ENCODE results near the gene M6PR. TPM values are rescaled to one million over a fixed set of nuclear protein-coding genes. Genes with fewer than 3 reads are reported as not detected.

Gene M6PR
- total and polyA plus RNA-seq, 2 of the 8 experiments (the other 6 are each of a cell fraction or from before 2014, with no cell fraction given), result 106 to 122 TPM

DNA sequence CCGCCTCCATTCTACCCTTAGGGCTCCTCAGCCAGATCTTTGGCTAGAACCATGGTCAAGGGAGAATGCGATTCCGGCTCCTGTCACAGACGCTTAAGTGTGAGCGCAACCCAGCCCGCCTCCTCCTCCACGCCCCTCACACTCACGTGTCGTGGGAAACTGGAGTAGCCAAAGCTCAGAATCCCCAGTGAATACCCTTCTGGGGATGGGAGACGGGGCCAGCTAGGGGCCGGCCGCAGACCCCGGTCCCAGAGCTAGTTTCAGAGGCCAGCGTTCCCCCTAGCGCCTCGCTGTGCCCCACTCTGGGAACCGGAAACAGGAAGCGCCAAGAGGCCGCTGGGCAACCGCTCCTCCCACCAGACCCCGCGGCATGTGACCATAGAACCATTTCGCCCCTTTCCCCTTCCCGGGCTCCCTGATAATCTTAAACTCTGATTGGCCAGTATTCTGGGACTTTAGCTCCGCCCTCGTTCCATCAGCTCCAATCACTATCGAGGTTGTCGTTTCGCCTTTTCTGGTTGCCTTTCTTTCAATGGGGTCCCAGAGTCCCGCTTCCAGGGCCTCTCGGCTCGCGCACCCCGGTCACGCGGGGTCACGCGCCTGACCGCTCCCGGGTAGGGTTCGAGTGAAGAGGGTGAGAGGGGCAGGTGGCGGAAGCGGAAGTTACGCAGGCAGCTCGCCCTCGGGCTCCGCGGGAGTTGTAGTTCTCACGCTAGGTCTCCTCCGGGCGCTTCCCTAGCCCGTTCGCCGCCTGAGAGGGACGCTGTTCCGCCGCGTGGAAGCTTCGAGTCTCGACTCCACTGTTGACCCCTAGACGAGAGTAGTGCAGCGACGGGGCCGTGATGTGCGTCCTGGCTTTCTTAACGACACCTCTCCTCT is at the start of gene M6PR (continued):
- TF ChIP-seq, protein P1, sequence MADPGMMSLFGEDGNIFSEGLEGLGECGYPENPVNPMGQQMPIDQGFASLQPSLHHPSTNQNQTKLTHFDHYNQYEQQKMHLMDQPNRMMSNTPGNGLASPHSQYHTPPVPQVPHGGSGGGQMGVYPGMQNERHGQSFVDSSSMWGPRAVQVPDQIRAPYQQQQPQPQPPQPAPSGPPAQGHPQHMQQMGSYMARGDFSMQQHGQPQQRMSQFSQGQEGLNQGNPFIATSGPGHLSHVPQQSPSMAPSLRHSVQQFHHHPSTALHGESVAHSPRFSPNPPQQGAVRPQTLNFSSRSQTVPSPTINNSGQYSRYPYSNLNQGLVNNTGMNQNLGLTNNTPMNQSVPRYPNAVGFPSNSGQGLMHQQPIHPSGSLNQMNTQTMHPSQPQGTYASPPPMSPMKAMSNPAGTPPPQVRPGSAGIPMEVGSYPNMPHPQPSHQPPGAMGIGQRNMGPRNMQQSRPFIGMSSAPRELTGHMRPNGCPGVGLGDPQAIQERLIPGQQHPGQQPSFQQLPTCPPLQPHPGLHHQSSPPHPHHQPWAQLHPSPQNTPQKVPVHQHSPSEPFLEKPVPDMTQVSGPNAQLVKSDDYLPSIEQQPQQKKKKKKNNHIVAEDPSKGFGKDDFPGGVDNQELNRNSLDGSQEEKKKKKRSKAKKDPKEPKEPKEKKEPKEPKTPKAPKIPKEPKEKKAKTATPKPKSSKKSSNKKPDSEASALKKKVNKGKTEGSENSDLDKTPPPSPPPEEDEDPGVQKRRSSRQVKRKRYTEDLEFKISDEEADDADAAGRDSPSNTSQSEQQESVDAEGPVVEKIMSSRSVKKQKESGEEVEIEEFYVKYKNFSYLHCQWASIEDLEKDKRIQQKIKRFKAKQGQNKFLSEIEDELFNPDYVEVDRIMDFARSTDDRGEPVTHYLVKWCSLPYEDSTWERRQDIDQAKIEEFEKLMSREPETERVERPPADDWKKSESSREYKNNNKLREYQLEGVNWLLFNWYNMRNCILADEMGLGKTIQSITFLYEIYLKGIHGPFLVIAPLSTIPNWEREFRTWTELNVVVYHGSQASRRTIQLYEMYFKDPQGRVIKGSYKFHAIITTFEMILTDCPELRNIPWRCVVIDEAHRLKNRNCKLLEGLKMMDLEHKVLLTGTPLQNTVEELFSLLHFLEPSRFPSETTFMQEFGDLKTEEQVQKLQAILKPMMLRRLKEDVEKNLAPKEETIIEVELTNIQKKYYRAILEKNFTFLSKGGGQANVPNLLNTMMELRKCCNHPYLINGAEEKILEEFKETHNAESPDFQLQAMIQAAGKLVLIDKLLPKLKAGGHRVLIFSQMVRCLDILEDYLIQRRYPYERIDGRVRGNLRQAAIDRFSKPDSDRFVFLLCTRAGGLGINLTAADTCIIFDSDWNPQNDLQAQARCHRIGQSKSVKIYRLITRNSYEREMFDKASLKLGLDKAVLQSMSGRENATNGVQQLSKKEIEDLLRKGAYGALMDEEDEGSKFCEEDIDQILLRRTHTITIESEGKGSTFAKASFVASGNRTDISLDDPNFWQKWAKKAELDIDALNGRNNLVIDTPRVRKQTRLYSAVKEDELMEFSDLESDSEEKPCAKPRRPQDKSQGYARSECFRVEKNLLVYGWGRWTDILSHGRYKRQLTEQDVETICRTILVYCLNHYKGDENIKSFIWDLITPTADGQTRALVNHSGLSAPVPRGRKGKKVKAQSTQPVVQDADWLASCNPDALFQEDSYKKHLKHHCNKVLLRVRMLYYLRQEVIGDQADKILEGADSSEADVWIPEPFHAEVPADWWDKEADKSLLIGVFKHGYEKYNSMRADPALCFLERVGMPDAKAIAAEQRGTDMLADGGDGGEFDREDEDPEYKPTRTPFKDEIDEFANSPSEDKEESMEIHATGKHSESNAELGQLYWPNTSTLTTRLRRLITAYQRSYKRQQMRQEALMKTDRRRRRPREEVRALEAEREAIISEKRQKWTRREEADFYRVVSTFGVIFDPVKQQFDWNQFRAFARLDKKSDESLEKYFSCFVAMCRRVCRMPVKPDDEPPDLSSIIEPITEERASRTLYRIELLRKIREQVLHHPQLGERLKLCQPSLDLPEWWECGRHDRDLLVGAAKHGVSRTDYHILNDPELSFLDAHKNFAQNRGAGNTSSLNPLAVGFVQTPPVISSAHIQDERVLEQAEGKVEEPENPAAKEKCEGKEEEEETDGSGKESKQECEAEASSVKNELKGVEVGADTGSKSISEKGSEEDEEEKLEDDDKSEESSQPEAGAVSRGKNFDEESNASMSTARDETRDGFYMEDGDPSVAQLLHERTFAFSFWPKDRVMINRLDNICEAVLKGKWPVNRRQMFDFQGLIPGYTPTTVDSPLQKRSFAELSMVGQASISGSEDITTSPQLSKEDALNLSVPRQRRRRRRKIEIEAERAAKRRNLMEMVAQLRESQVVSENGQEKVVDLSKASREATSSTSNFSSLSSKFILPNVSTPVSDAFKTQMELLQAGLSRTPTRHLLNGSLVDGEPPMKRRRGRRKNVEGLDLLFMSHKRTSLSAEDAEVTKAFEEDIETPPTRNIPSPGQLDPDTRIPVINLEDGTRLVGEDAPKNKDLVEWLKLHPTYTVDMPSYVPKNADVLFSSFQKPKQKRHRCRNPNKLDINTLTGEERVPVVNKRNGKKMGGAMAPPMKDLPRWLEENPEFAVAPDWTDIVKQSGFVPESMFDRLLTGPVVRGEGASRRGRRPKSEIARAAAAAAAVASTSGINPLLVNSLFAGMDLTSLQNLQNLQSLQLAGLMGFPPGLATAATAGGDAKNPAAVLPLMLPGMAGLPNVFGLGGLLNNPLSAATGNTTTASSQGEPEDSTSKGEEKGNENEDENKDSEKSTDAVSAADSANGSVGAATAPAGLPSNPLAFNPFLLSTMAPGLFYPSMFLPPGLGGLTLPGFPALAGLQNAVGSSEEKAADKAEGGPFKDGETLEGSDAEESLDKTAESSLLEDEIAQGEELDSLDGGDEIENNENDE (IDR thresholded peaks at IDR 0.05; ENCODE audit: insufficient replicate concordance, low read length), result no peak
- TF ChIP-seq, protein P2, sequence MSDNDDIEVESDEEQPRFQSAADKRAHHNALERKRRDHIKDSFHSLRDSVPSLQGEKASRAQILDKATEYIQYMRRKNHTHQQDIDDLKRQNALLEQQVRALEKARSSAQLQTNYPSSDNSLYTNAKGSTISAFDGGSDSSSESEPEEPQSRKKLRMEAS (IDR thresholded peaks at IDR 0.05), result peak; percentile 87
- TF ChIP-seq PHF8 (conservative IDR thresholded peaks at IDR 0.05; ENCODE audit: low read depth, low read length) (peak; percentile 66), BACH1 (IDR thresholded peaks at IDR 0.05; ENCODE audit: low read length) (peak; percentile 52), CREB1 (IDR thresholded peaks at IDR 0.05) (peak; percentile 93), EP300 (IDR thresholded peaks at IDR 0.05; ENCODE audit: borderline replicate concordance in 1 of 2, low read depth in 2 of 2, low read length in 2 of 2) (0 out of 3 replicates have a peak, but pooled peaks of 1 of the 2 experiments have one; percentile 6), GTF2F1 (IDR thresholded peaks at IDR 0.05; ENCODE audit: borderline replicate concordance, low read depth, low read length) (no peak), POLR2A (IDR thresholded peaks at IDR 0.05; ENCODE audit: control extremely low read depth in 1 of 2, low read depth in 2 of 2, low read length in 2 of 2) (peak; percentile 54 to 84), KDM1A (IDR thresholded peaks at IDR 0.05; ENCODE audit: borderline replicate concordance, low read length) (no peak)

Data from H1 (cell line).